ENCODE data around the gene STXBP4. TPM values are rescaled to one million over a fixed set of nuclear protein-coding genes. Genes with fewer than 3 reads are reported as not detected.

STXBP4 gene
- total and polyA plus RNA-seq, 2 experiments from 2014 or later, result 25.0 to 52.1 TPM

DNA sequence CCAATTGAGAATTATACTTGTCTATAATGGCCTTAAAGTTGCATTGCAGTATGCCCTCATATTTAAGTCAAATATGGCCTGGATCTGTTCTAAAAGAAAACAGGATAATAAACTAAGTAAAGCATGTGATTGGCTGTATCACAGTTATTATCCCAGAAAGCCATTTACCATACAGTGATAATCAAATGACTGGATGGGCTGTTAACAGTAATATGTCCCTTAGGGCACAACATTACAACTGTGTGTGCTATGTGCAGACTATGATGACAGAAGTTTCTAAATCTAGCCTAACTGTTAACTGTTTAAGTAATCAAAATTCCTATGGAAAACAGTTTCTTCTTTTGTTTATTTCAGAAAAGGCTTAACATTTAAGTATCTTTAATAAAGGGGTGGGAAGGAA, 145.7 kb downstream of the STXBP4 start:
- H3K4me3 ChIP-seq, result no peak overlapping the region
- peaks cover 8% of the 10 kb centered on the region; the same call in 1 of the 2 replicates for H3K9me2 ChIP-seq (ENCODE audit: insufficient read depth)
- H3K9me3 Mint-ChIP-seq, result no peaks in the 10 kb centered on the region
- H2AFZ ChIP-seq, result no peak overlapping the region
- H3K36me3 Mint-ChIP-seq (ENCODE audit: low read depth), result no peaks in the 10 kb centered on the region
- ATAC-seq (no peak), DNase-seq (ENCODE audit: low spot score) (no peak)
- H3K4me3 Mint-ChIP-seq, result no peak overlapping the region
- H3K4me1 Mint-ChIP-seq, result 0 out of 3 replicates have a peak, but pooled peaks cover 3% of the 10 kb centered on the region
- no peak overlapping the region for H3K27ac ChIP-seq (ENCODE audit: low read depth)
- H3K27ac Mint-ChIP-seq, result no peak overlapping the region
- no peaks in the 10 kb centered on the region for H4K20me1 ChIP-seq (replicated peaks; ENCODE audit: insufficient read depth)
- H3F3A ChIP-seq (replicated peaks; ENCODE audit: low read depth), result no peaks in the 10 kb centered on the region
- no peaks in the 10 kb centered on the region for H3K36me3 ChIP-seq (ENCODE audit: insufficient read depth)
- no peak overlapping the region for H3K4me2 ChIP-seq
- no peaks in the 10 kb centered on the region for H3K79me2 ChIP-seq (replicated peaks; ENCODE audit: insufficient read depth)
- no peaks in the 10 kb centered on the region for H3K27me3 ChIP-seq (ENCODE audit: insufficient read depth)
- H3K4me1 ChIP-seq (ENCODE audit: insufficient read depth), result no peaks in the 10 kb centered on the region
- no peaks in the 10 kb centered on the region for H3K27me3 Mint-ChIP-seq (ENCODE audit: insufficient read depth, low read depth, poor library complexity)
- TF ChIP-seq, protein P1, sequence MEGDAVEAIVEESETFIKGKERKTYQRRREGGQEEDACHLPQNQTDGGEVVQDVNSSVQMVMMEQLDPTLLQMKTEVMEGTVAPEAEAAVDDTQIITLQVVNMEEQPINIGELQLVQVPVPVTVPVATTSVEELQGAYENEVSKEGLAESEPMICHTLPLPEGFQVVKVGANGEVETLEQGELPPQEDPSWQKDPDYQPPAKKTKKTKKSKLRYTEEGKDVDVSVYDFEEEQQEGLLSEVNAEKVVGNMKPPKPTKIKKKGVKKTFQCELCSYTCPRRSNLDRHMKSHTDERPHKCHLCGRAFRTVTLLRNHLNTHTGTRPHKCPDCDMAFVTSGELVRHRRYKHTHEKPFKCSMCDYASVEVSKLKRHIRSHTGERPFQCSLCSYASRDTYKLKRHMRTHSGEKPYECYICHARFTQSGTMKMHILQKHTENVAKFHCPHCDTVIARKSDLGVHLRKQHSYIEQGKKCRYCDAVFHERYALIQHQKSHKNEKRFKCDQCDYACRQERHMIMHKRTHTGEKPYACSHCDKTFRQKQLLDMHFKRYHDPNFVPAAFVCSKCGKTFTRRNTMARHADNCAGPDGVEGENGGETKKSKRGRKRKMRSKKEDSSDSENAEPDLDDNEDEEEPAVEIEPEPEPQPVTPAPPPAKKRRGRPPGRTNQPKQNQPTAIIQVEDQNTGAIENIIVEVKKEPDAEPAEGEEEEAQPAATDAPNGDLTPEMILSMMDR (conservative IDR thresholded peaks at IDR 0.05; ENCODE audit: low read depth in 2 of 2), result no peak
- TF ChIP-seq, protein P2, sequence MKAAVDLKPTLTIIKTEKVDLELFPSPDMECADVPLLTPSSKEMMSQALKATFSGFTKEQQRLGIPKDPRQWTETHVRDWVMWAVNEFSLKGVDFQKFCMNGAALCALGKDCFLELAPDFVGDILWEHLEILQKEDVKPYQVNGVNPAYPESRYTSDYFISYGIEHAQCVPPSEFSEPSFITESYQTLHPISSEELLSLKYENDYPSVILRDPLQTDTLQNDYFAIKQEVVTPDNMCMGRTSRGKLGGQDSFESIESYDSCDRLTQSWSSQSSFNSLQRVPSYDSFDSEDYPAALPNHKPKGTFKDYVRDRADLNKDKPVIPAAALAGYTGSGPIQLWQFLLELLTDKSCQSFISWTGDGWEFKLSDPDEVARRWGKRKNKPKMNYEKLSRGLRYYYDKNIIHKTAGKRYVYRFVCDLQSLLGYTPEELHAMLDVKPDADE (IDR thresholded peaks at IDR 0.05), result no peak
- TF ChIP-seq CREB1 (CRISPR knock-in tag; IDR thresholded peaks at IDR 0.05; ENCODE audit: low read depth) (no peak), POLR2AphosphoS5 (IDR thresholded peaks at IDR 0.05; ENCODE audit: low read depth) (no peak), ZNF331 (CRISPR knock-in tag; IDR thresholded peaks at IDR 0.05; ENCODE audit: low read depth) (no peak)

- H3K4me3 Mint-ChIP-seq, result no peak overlapping the region
- ATAC-seq (no peak), DNase-seq (ENCODE audit: low spot score) (no peak)
- no peaks in the 10 kb centered on the region for H3K27me3 Mint-ChIP-seq (ENCODE audit: insufficient read depth, low read depth, poor library complexity)
- Histone ChIP-seq H3K36me3 (ENCODE audit: insufficient read depth) (no peaks in the 10 kb centered on the region), H3K4me1 (ENCODE audit: insufficient read depth) (no peaks in the 10 kb centered on the region), H3F3A (replicated peaks; ENCODE audit: low read depth) (no peaks in the 10 kb centered on the region), H3K27ac (ENCODE audit: low read depth) (no peak overlapping the region), H3K9me2 (ENCODE audit: insufficient read depth) (0 out of 2 replicates have a peak, but pooled peaks cover 4% of the 10 kb centered on the region), H4K20me1 (replicated peaks; ENCODE audit: insufficient read depth) (no peaks in the 10 kb centered on the region), H3K4me3 (no peak overlapping the region), H2AFZ (no peak overlapping the region), H3K4me2 (no peak overlapping the region), H3K27me3 (ENCODE audit: insufficient read depth) (no peaks in the 10 kb centered on the region), H3K79me2 (replicated peaks; ENCODE audit: insufficient read depth) (no peaks in the 10 kb centered on the region)
- no peaks in the 10 kb centered on the region for H3K4me1 Mint-ChIP-seq
- TF ChIP-seq POLR2AphosphoS5 (IDR thresholded peaks at IDR 0.05; ENCODE audit: low read depth) (no peak), CREB1 (CRISPR knock-in tag; IDR thresholded peaks at IDR 0.05; ENCODE audit: low read depth) (no peak), JUNB (IDR thresholded peaks at IDR 0.05; ENCODE audit: unreplicated experiment) (no peak), ZNF114 (CRISPR knock-in tag; IDR thresholded peaks at IDR 0.05) (no peak), STAT1 (IDR thresholded peaks at IDR 0.05; ENCODE audit: unreplicated experiment) (no peak)
- TF ChIP-seq, protein P2 (IDR thresholded peaks at IDR 0.05), result no peak
- no peak overlapping the region for H3K27ac Mint-ChIP-seq
- no peaks in the 10 kb centered on the region for H3K36me3 Mint-ChIP-seq (ENCODE audit: low read depth)
- no peaks in the 10 kb centered on the region for H3K9me3 Mint-ChIP-seq
Measured at GRCh38 chr17:55116440-55116914, 147.9 kb downstream of the STXBP4 start.
